Loucy (cell line): Measurements from ENCODE around the gene C11orf58.
A peak's percentile ranks its signal among the peaks of the same experiment; 100 is the strongest.

Experiments used
- H2AFZ ChIP-seq: fragments of 200-600 bp; sonication (generic); 2 replicates; pipeline ENCODE4 v1.6.0; 2016; ENCODE audit warnings: antibody characterized with exemption, mild to moderate bottlenecking, low read length, moderate library complexity
- H3F3A ChIP-seq: fragments of 200-600 bp; 2 replicates; pipeline ENCODE4 v1.6.0; 2016; ENCODE audit warnings: antibody characterized with exemption, low read depth, mild to moderate bottlenecking
- H3K27me3 ChIP-seq: fragments of 200-600 bp; sonication (generic); 2 replicates; pipeline ENCODE4 v1.6.1; 2014; ENCODE audit warnings: low read length, mild to moderate bottlenecking; ENCODE audit not compliant: insufficient read depth, poor library complexity, severe bottlenecking
- H3K36me3 ChIP-seq: fragments of 200-600 bp; sonication (generic); 2 replicates; pipeline ENCODE4 v1.6.1; 2016; ENCODE audit warnings: low read length; ENCODE audit not compliant: insufficient read depth
- H3K4me1 ChIP-seq: fragments of 200-600 bp; sonication (generic); 2 replicates; pipeline ENCODE4 v1.5.1; 2014; ENCODE audit warnings: low read length, mild to moderate bottlenecking; ENCODE audit not compliant: insufficient read depth, poor library complexity, severe bottlenecking
- H3K4me2 ChIP-seq: fragments of 200-600 bp; sonication (generic); 2 replicates; pipeline ENCODE4 v1.6.0; 2014; ENCODE audit warnings: antibody characterized with exemption, low read length, low read depth, mild to moderate bottlenecking; ENCODE audit not compliant: poor library complexity, severe bottlenecking
- H3K4me3 ChIP-seq: fragments of 200-600 bp; sonication (generic); 2 replicates; pipeline ENCODE4 v1.5.1; 2014; ENCODE audit warnings: low read length, mild to moderate bottlenecking, mixed read lengths; ENCODE audit not compliant: poor library complexity, severe bottlenecking
- H3K79me2 ChIP-seq: fragments of 200-600 bp; sonication (generic); 2 replicates; pipeline ENCODE4 v1.6.1; 2014; ENCODE audit warnings: low read length; ENCODE audit not compliant: insufficient read depth
- H3K9ac ChIP-seq: fragments of 200-600 bp; sonication (generic); 2 replicates; pipeline ENCODE4 v1.6.0; 2014; ENCODE audit warnings: mild to moderate bottlenecking, low read depth, low read length, moderate library complexity; ENCODE audit not compliant: poor library complexity, severe bottlenecking
- H3K9me2 ChIP-seq: fragments of 200-600 bp; sonication (generic); replicated peaks from 2 replicates; pipeline ENCODE4 v1.6.1; 2016; ENCODE audit warnings: low read depth, low read length, mixed read lengths
- H3K9me3 ChIP-seq: fragments of 200-600 bp; sonication (generic); 2 replicates; pipeline ENCODE4 v1.6.1; 2014; ENCODE audit warnings: mild to moderate bottlenecking, antibody characterized with exemption, low read length, low read depth; ENCODE audit not compliant: insufficient read depth
- H4K20me1 ChIP-seq: fragments of 200-600 bp; sonication (generic); 2 replicates; pipeline ENCODE4 v1.6.0; 2014; ENCODE audit warnings: antibody characterized with exemption, low read length, mild to moderate bottlenecking; ENCODE audit not compliant: insufficient read depth, poor library complexity, severe bottlenecking
- EZH2phosphoT487 ChIP-seq: fragments of 200-600 bp; IDR thresholded peaks from 2 replicates; pipeline ENCODE4 v1.6.1; 2018; ENCODE audit warnings: antibody characterized with exemption, mild to moderate bottlenecking, moderate library complexity, borderline replicate concordance
- TF ChIP-seq, protein P1 (sequence below): fragments of 200-600 bp; sonication (generic); conservative IDR thresholded peaks from 2 replicates; pipeline ENCODE4 v1.5.1; 2014; ENCODE audit warnings: mild to moderate bottlenecking, antibody characterized with exemption, low read length

C11orf58 gene

DNA sequence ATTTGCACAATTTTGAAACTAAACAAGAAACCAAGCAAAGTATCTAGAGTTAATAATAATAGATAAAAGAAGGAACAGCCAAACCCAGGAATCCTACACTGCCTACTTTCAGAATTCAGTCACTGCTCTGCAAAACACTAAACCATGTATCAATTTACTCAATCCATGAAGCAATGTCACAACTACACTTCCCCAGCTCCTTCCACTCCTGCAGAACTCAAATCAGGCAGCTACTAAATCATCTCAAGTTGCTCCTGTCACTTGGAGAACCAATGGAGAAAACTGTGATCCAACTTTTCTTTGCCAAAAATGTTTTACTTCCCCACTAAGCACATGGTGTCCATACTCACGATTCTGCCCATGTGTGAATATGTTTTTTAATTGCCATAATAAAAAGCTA is 24.9 kb upstream of the C11orf58 start:
- Histone ChIP-seq H2AFZ (peak overlapping the region; percentile 55; the same call in 1 of the 2 replicates), H3K4me2 (no peak overlapping the region), H3K9me3 (no peaks in the 10 kb centered on the region), H3K36me3 (no peaks in the 10 kb centered on the region), H3K27me3 (no peaks in the 10 kb centered on the region), H3K9me2 (no peaks in the 10 kb centered on the region), H3K4me1 (no peaks in the 10 kb centered on the region), H3K4me3 (no peak overlapping the region), H3K79me2 (no peaks in the 10 kb centered on the region), H4K20me1 (no peaks in the 10 kb centered on the region), H3K9ac (no peak overlapping the region), H3F3A (no peaks in the 10 kb centered on the region)
- no peak for TF ChIP-seq EZH2phosphoT487
- TF ChIP-seq, protein P1, sequence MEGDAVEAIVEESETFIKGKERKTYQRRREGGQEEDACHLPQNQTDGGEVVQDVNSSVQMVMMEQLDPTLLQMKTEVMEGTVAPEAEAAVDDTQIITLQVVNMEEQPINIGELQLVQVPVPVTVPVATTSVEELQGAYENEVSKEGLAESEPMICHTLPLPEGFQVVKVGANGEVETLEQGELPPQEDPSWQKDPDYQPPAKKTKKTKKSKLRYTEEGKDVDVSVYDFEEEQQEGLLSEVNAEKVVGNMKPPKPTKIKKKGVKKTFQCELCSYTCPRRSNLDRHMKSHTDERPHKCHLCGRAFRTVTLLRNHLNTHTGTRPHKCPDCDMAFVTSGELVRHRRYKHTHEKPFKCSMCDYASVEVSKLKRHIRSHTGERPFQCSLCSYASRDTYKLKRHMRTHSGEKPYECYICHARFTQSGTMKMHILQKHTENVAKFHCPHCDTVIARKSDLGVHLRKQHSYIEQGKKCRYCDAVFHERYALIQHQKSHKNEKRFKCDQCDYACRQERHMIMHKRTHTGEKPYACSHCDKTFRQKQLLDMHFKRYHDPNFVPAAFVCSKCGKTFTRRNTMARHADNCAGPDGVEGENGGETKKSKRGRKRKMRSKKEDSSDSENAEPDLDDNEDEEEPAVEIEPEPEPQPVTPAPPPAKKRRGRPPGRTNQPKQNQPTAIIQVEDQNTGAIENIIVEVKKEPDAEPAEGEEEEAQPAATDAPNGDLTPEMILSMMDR, result no peak

DNA sequence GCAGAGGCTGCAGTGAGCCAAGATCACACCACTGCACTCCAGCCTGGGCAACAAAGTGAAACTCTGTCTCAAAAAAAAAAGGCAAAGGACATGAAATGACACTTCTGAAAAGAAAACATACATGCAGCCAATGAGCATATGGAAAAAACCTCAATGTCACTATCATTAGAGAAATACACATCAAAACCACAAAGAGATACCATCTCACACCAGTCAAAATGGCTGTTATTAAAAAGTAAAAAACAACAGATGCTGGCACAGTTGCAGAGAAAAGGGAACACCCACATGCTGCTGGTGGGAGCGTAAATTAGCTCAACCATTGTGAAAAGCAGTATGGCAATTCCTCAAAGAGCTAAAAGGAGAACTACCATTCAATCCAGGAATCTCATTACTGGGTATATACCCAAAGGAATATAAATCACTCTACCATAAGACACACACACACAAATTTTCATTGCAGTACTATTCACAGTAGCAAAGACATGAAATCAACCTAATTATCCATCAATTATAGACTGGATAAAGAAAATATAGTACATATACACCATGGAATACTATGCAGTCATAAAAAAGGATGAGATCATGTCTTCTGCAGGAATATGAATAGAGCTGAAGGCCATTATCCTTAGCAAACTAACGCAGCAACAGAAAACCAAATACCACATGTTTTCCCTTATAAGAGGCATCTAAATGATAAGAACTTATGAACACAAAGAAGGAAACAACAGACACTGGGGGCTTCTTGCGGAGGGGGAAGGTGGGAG is 15.7 kb upstream of the C11orf58 start:
- Histone ChIP-seq H4K20me1 (no peaks in the 10 kb centered on the region), H2AFZ (no peak overlapping the region), H3K4me2 (no peak overlapping the region), H3K4me3 (no peak overlapping the region), H3F3A (no peaks in the 10 kb centered on the region), H3K9me2 (no peaks in the 10 kb centered on the region), H3K79me2 (no peaks in the 10 kb centered on the region), H3K4me1 (no peaks in the 10 kb centered on the region), H3K36me3 (no peaks in the 10 kb centered on the region), H3K27me3 (no peaks in the 10 kb centered on the region), H3K9me3 (no peaks in the 10 kb centered on the region), H3K9ac (no peak overlapping the region)
- no peak for TF ChIP-seq EZH2phosphoT487
- TF ChIP-seq, protein P1, result no peak

DNA sequence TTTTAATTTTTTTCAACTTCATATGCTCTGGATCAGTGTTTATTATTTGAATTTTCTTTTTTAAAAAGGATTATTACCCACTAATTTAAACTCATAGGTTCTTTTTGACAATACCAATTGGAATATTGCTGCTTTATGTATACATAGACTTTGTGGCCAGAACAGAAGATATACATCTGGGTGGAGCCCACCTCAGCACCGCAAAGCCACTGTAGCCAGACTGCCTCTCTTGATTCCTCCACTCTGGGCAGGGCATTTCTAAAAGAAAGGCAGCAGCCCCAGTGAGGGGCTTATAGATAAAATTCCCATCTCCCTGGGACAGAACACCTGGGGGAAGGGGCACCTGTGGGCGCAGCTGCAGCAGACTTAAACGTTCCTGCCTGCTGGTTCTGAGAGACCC is 10.6 kb upstream of the C11orf58 start:
- H3K4me3 ChIP-seq, result no peak overlapping the region
- H4K20me1 ChIP-seq, result no peaks in the 10 kb centered on the region
- H3K4me2 ChIP-seq, result no peak overlapping the region
- no peaks in the 10 kb centered on the region for H3K4me1 ChIP-seq
- no peaks in the 10 kb centered on the region for H3K9me2 ChIP-seq
- no peaks in the 10 kb centered on the region for H3K79me2 ChIP-seq
- no peak for TF ChIP-seq EZH2phosphoT487
- TF ChIP-seq, protein P1, result no peak
- no peaks in the 10 kb centered on the region for H3K27me3 ChIP-seq
- H3K36me3 ChIP-seq, result no peaks in the 10 kb centered on the region
- no peaks in the 10 kb centered on the region for H3F3A ChIP-seq
- H3K9me3 ChIP-seq, result no peaks in the 10 kb centered on the region
- H2AFZ ChIP-seq, result no peak overlapping the region
- H3K9ac ChIP-seq, result no peak overlapping the region
